ENCODE results near the gene TMEM9. TPM values are rescaled to one million over a fixed set of nuclear protein-coding genes. Genes with fewer than 3 reads are reported as not detected.

TMEM9 gene
- total and polyA plus RNA-seq, 8 donors: 64.0 to 148 (median 133) TPM

GRCh38 chr1:201147396-201148015 lies 6.8 kb downstream of the TMEM9 start:
- ATAC-seq: peak; percentile 18
- Histone ChIP-seq H3K9me3 (no peaks in the 10 kb centered on the region), H3K36me3 (peaks cover 0 to 65% of the 10 kb centered on the region in 2 donors), H3K4me1 (no peaks in the 10 kb centered on the region), H3K4me3 (no peak overlapping the region), H3K27ac (no peak overlapping the region), H3K27me3 (no peaks in the 10 kb centered on the region)
- intact Hi-C loops (cut with DNase I): no loop called here
- TF ChIP-seq CTCF (IDR thresholded peaks at IDR 0.05): no peak
- DNase-seq: no peak

- Histone ChIP-seq H3K27ac (no peak overlapping the region), H3K4me1 (no peaks in the 10 kb centered on the region), H3K36me3 (peaks cover 0 to 72% of the 10 kb centered on the region in 2 donors), H3K4me3 (no peak overlapping the region), H3K9me3 (no peaks in the 10 kb centered on the region), H3K27me3 (no peaks in the 10 kb centered on the region)
- intact Hi-C loops (cut with DNase I): no loop called here
- ATAC-seq (no peak), DNase-seq (no peak)
- TF ChIP-seq CTCF (IDR thresholded peaks at IDR 0.05): no peak
Observed at GRCh38 chr1:201146626-201147390, 7.5 kb downstream of the TMEM9 start.

GRCh38 chr1:201145816-201146215 lies 8.5 kb downstream of the TMEM9 start:
- Histone ChIP-seq H3K27ac (no peak overlapping the region), H3K36me3 (peaks cover 0 to 77% of the 10 kb centered on the region in 2 donors), H3K27me3 (no peaks in the 10 kb centered on the region), H3K9me3 (no peaks in the 10 kb centered on the region), H3K4me1 (no peaks in the 10 kb centered on the region), H3K4me3 (no peak overlapping the region)
- intact Hi-C loops (cut with DNase I): no loop called here
- ATAC-seq: no peak
- no peak for DNase-seq
- TF ChIP-seq CTCF (IDR thresholded peaks at IDR 0.05): no peak

- no peak for ATAC-seq
- H3K36me3 ChIP-seq: peaks cover 0 to 84% of the 10 kb centered on the region in 2 donors
- no peaks in the 10 kb centered on the region for H3K27me3 ChIP-seq
- no peak overlapping the region for H3K4me3 ChIP-seq
- intact Hi-C loops (cut with DNase I): no loop called here
- no peaks in the 10 kb centered on the region for H3K4me1 ChIP-seq
- H3K9me3 ChIP-seq: no peaks in the 10 kb centered on the region
- no peak for TF ChIP-seq CTCF (IDR thresholded peaks at IDR 0.05)
- no peak for DNase-seq
- no peak overlapping the region for H3K27ac ChIP-seq
Observed at GRCh38 chr1:201145132-201145531, 9.1 kb downstream of the TMEM9 start.

- intact Hi-C loops (cut with DNase I): no loop called here
- Histone ChIP-seq H3K4me1 (no peaks in the 10 kb centered on the region), H3K27ac (no peak overlapping the region), H3K4me3 (no peak overlapping the region), H3K9me3 (no peaks in the 10 kb centered on the region), H3K36me3 (peaks cover 0 to 88% of the 10 kb centered on the region in 2 donors), H3K27me3 (no peaks in the 10 kb centered on the region)
- ATAC-seq (no peak), DNase-seq (no peak)
- TF ChIP-seq CTCF (IDR thresholded peaks at IDR 0.05): no peak
Observed at GRCh38 chr1:201144701-201145100, 9.6 kb downstream of the TMEM9 start.

All from left lung (tissue), 10 donors.